ENCODE data around the gene TSPO.

GRCh38 chr22:43152003-43152356, 621 bp downstream of the TSPO start:
- TF ChIP-seq EZH2 (IDR thresholded peaks at IDR 0.05; ENCODE audit: borderline replicate concordance) (no peak), CTCF (IDR thresholded peaks at IDR 0.05; ENCODE audit: poor library complexity) (no peak), EZH2phosphoT487 (IDR thresholded peaks at IDR 0.05; ENCODE audit: low read depth, severe bottlenecking, unreplicated experiment) (no peak)
